Fibroblast of skin of left biceps (primary cell): ENCODE results near the gene FAM216A.
"Not testable (repeated sequence)": the region's sequence is repeated elsewhere in the genome, so short reads cannot be mapped to it uniquely, and the experiment has no call there.

ENCODE experiments used
- DNase-seq, 2 experiments: peaks; one replicate each; pipeline ENCODE4 v3.0.0-alpha.2; 2013; ENCODE audit warnings: low read depth in 2 of 2

The FAM216A gene

GRCh38 chr12:110468214-110469048 is at the start of gene FAM216A, which contains the start of gene GPN3:
Gene FAM216A (plus strand): TSS chr12:110468845. CDS start chr12:110468876, 31 bp downstream.
Gene GPN3 (minus strand): TSS chr12:110468257. CDS start chr12:110468203, 54 bp downstream.
- peak; percentile 96 to 97 for DNase-seq

GRCh38 chr12:110420644-110421043 is 48.0 kb upstream of the FAM216A start:
- not testable (repeated sequence) for DNase-seq

GRCh38 chr12:110421159-110421661 is 47.4 kb upstream of the FAM216A start:
- no peak for DNase-seq

- no peak for DNase-seq
These were observed 46.9 kb upstream of the FAM216A start for GRCh38 chr12:110421701-110422100.

GRCh38 chr12:110424237-110424636 is 44.4 kb upstream of the FAM216A start:
- DNase-seq = no peak

GRCh38 chr12:110426406-110426805 is 42.2 kb upstream of the FAM216A start:
- DNase-seq = no peak

- DNase-seq = not testable (repeated sequence)
These were observed 39.0 kb upstream of the FAM216A start for GRCh38 chr12:110429676-110430075.

- DNase-seq = no peak
These were observed 36.6 kb upstream of the FAM216A start for GRCh38 chr12:110431957-110432587.

- DNase-seq = no peak
These were observed 32.4 kb upstream of the FAM216A start for GRCh38 chr12:110436231-110436630.

- DNase-seq = no peak
These were observed 24.2 kb upstream of the FAM216A start for GRCh38 chr12:110444455-110444854.

- DNase-seq = peak; percentile 80 to 82
These were observed 18.7 kb upstream of the FAM216A start, which contains the start of gene ARPC3 for GRCh38 chr12:110449799-110450497. Gene ARPC3 (minus strand): TSS chr12:110450337. CDS start chr12:110450260, 77 bp downstream.

GRCh38 chr12:110451263-110451662 is 17.4 kb upstream of the FAM216A start:
- DNase-seq = no peak

- no peak for DNase-seq
These were observed 14.9 kb upstream of the FAM216A start for GRCh38 chr12:110453569-110454296.

- no peak for DNase-seq
These were observed 9.9 kb upstream of the FAM216A start for GRCh38 chr12:110458756-110459155.

- not testable (repeated sequence) for DNase-seq
These were observed 7.5 kb upstream of the FAM216A start for GRCh38 chr12:110461189-110461588.

GRCh38 chr12:110465024-110465423 is 3.6 kb upstream of the FAM216A start:
- DNase-seq = no peak

- not testable (repeated sequence) for DNase-seq
These were observed 2.9 kb upstream of the FAM216A start for GRCh38 chr12:110465765-110466164.

- no peak for DNase-seq
These were observed 1.9 kb upstream of the FAM216A start for GRCh38 chr12:110466791-110467190.

GRCh38 chr12:110467847-110468213 is 815 bp upstream of the FAM216A start:
- no peak for DNase-seq

- no peak for DNase-seq
These were observed 6.8 kb downstream of the FAM216A start for GRCh38 chr12:110475426-110475825.

GRCh38 chr12:110498984-110499706 is 30.5 kb downstream of the FAM216A start:
- no peak for DNase-seq
